HG02798 (cell line): Measurements from ENCODE around the gene TMEM108.
"Not testable (repeated sequence)": the region's sequence is repeated elsewhere in the genome, so short reads cannot be mapped to it uniquely, and the experiment has no call there.

Source experiments
- ATAC-seq: cut with Tn5 transposase; IDR thresholded peaks from one replicate; pipeline ENCODE4 v1.9.1; 2021; ENCODE audit warnings: mild to moderate bottlenecking; ENCODE audit not compliant: unreplicated experiment, poor library complexity

Gene TMEM108

DNA sequence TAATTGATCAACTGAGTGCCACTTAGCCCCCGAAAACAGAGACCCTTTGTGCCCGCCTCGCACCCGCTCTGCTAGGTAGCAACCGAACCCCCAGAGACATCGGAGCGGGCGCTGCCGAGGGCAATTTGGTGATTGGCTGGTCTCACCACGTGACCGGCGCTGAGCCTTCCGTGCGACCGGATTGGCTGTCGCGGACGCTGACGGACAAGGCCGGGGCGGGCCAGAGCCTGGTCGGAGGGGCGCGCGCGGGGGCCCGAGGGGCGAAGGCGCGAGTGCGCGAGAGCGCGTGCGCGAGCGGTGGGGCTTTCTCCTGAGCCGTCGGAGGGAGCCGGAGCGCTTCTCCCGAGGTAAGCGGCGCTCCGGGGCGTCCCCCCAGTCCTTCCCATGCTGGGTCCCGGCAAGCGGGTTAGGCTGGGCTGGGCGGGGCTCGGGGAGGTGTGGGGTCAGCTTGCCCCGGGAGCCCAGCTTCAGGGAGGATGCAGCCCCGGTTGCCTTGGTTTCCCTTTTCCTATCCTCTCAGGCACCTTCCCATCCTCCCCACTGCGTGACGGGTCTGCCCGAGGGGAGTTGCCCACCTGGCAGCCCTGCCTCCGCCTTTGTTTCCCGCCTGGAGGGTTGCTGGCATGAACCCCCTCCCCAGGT lies at the start of gene TMEM108:
Gene TMEM108 (plus strand): TSS at position 303 of the 642 bp plus-strand sequence.
- ATAC-seq, result no peak

DNA sequence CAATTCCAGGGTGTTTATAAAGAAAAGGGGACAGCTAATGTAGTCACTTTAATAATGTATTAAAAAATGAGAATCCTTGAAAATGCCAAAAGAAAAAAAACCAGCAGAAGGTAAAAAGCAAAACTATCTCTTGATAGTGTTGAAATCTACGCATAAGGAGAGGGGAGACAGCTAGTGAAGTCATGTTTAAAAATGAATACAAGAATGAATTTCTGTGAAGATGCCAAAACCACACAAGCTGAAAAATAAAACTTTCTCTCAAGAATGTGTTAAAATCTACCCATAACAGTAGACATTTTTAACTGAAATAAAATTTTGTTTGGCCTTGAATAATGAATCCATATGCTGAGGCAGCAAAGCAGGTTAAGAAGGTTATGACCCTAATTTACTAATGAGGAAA lies 42.2 kb upstream of the TMEM108 start:
- no peak for ATAC-seq

DNA sequence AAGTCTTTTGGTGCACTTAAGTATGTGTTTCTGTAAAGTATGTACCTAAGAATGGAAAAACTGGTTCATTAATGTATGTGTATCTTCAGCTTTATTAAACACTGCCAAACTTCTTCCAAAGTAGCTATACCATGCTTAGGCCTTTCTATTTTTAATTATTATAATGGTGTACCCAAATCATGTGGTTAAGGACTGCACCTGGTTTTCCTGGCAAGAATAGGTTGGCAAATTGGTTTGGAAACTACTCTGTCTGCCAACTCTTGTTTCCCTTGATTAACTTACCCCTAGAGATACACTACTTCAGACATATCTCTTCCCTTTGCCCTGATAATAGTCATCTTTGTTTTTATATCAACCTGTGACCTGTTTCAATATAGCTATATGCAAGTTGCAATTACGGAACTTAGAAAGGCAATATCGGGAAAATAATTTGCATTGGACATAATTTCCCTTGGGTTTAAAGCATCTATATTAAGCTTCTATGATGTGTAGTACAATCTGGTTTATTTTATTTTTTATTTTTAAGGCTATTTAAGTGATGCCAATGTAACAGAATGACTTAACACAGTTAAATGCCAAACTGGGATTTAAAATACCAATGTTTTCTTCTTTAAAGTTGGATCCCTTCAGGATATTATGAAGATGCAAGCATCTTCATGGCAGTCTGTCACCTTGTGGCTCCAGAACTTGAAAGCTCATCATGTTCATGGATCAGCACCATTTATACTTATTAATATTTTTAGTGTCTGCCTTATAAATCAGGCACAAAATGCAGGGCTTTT lies 40.6 kb upstream of the TMEM108 start:
- no peak for ATAC-seq

DNA sequence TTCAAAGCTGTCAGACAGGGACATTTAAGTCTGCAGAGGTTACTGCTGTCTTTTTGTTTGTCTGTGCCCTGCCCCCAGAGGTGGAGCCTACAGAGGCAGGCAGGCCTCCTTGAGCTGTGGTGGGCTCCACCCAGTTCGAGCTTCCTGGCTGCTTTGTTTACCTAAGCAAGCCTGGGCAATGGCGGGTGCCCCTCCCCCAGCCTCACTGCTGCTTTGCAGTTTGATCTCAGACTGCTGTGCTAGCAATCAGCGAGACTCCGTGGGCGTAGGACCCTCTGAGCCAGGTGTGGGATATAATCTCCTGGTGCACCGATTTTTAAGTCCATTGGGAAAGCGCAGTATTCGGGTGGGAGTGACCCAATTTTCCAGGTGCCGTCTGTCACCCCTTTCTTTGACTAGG lies 33.2 kb upstream of the TMEM108 start:
- not testable (repeated sequence) for ATAC-seq

DNA sequence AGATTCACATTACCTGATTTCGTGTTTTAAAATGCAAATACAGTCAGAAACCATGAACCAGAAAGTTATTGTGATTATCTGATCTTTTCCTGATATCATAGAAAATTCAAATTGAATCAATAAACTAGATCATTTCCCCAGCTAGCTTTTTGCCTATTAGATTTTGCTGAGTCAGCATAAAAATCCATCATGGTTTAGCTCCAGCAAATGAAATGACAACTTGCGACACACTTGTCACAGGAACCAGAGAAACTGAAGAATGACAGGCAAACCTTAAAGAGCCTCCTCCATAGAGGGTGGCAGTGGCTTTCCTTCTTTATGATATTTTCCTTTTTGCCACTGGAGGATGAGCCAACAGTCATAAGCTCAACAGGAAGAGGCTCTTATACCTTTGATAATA lies 30.6 kb upstream of the TMEM108 start:
- ATAC-seq, result no peak

DNA sequence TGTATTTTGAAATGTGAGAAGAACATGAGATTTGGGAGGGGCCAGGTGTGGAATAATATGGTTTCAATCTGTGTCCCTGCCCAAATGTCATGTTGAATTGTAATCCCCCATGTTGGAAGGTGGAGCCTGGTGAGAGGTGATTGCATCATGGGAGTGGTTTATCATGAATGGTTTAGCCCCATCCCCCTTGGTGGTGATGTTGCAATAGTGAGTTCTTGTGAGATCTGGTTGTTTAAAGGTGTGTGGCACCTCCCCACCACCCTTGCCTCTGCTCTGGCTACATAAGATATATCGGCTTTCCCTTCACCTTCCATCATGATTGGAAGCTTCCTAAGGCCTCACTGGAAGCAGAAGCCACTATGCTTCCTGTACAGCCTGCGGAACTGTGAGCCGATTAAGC lies 23.9 kb upstream of the TMEM108 start:
- ATAC-seq, result no peak

DNA sequence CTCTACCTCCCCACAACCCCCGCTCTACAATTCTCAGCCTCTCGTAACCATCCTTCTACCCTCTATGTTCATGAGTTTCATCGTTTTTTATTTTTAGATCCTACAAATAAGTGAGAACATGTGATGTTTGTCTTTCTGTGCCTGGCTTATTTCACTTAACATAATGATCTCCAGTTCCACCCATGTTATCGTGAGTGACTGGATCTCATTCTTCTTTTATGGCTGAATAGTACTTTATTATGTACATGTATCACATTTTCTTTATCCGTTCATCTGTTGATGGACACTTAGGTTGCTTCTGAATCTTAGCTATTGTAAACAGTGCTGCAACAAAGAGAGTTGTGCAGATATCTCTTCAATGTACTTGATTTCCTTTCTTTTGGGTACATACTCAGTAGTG lies 22.6 kb upstream of the TMEM108 start:
- ATAC-seq, result not testable (repeated sequence)

DNA sequence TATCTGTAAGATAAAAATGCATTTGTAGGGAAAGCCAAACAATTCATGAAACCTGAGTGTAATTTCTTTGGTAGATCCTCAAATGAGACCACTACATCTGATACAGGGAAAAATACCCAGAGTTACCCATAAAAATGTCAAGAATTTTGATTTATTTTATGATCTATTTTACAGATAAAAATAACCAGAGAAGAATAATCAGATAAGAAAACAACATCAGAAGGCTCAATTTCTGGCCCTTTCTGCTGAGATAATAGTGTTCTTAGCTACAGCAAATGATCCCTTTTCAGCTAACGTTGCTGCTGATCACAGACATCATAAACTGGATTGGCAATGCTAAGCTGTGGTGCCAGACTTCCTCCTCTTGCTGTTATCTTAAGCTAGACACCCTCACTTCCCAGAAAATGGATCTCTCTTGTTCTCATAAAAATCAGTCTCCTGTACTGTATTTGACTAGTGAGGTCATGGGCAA lies 21.3 kb upstream of the TMEM108 start:
- no peak for ATAC-seq

DNA sequence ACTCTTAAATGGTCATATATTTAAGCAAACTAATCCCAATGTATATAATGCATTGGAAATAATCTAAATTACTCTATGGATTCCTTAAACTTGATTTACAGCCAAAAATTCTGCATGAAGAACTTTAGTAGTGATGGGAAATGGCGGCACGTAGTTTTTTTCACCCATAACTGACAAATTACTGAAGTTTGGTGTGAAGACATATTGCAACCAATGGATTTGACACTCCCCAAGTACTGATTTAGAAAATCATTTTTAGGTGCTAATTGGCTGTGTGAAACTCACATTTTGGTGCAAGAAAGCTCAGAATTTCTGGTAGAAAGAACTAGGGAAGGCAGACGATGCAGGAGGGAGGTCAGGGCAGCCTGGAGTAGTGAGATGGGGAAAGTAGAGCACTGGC lies 19.3 kb upstream of the TMEM108 start:
- ATAC-seq, result no peak

DNA sequence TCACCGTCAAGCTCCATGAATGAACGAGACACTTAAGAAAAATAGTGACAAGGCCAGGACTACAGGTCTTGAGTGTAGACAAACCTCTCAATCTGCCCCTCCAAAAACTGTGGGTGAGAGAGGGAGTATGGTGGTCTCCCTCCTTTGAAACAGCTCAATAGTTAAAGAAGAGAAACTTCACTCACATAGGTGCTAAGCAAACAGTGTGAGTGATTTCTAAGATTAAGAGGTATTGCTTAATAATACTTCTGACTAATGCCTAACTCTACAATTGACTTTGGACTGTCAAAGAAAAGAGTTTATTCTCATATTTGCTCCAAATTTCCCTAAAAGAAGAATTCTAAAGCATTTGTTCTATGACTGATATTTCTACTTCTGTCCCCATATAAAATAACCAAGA lies 17.0 kb upstream of the TMEM108 start:
- ATAC-seq, result no peak

DNA sequence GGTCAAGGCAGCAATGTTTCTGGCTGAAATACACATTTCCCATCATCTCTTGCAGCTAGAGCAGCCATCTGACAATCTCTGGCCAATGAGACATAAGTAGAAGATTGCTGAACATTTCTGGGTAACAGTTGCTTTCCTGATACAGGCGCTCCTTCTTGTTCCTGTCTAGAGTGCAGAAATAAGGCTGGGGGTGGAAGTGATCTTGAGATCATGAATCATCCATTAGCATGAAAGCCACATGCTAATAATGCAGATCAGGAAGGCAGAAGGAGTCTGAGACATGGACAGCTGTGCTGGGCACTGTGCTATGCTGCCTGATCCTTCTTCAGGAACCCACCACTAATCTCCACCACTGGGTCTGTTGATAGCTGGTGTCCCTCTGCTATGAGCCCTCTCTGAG lies 14.8 kb upstream of the TMEM108 start:
- ATAC-seq, result no peak

DNA sequence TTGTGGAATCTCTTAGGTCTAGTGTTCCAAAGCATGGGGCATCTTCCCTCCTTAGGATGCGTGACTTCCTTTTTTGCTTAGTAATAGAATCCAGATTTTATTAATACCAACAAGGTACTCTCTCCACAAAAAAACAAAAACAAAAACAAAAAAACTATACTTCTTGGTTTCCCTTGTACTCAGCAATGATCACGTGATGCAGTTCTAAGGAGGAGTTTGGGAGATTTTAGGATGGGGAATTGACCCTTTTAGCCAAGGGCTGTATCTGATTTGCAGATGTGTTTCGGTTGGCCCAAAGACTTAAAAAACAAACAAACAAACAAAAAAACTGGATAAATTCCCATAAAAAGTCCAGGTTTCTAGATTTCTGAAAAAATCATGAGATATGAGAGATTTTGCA lies 12.6 kb upstream of the TMEM108 start:
- ATAC-seq, result no peak

DNA sequence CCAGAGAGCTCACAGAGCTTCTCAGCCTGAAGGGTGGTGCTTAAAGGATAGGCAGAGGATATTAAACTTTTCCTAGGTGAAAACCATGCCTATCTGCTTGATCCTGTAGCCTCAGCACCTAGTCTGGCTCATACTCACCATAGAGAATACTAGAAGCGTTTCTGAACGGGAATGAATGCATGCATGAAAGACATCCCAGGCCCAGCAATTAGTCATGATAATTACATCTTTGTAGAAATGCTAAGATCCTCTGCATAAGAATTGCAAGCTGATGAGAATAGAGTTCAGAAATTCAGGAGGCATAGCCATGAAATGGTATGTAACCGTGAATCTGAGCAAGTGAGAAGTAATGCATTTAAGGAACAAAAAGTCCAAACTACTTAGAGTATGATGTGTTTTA lies 5.9 kb upstream of the TMEM108 start:
- ATAC-seq, result no peak

DNA sequence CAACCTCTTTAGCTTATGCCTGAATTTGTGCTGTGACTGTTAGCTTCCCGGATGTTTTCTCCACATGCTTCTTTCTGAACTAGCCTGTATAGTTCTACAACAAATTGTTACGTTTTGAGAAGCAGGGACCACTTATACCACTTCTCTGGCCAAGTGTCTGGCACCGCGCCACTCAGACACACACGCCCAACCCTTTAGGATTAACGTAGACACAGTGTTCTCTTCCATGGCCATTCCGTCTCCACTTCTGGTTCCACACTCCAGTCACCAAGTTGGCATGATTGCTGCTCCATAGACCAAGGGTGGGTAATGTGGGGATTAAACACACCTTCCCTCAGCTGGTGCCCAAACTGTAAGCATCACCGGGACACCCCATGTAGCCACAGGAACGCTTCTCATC lies 755 bp upstream of the TMEM108 start:
- no peak for ATAC-seq

DNA sequence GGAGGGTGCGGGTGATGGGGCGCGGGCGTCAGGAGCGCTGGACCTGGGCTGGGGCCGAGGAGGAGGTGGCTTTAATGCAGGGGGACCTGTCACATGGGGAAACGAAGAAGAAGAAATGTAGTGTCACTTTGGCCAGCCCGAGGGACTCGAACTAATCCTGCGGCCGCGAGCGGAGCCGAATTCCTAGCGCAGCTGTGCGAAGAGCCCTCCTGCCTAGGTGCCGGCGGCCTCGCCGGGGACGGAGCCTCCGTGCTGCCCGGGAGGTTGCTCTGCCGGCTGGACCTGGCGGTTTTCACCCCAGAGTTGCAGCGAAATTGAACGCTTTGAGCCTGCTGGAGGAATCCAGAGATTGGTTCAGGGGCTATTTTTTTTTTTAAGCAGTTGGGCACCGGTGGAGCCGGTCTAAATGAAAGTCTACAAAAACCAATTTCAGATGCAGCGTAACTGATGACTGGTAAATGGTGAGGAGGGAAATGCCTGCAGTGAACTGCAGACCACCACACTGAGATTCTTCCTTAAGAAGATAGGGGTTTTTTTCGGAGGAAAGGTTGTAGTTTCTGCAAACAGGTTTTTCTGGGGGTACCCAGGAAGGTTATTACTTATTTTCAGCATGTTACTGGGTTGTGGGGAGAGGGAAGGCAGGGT lies 662 bp downstream of the TMEM108 start:
- no peak for ATAC-seq

DNA sequence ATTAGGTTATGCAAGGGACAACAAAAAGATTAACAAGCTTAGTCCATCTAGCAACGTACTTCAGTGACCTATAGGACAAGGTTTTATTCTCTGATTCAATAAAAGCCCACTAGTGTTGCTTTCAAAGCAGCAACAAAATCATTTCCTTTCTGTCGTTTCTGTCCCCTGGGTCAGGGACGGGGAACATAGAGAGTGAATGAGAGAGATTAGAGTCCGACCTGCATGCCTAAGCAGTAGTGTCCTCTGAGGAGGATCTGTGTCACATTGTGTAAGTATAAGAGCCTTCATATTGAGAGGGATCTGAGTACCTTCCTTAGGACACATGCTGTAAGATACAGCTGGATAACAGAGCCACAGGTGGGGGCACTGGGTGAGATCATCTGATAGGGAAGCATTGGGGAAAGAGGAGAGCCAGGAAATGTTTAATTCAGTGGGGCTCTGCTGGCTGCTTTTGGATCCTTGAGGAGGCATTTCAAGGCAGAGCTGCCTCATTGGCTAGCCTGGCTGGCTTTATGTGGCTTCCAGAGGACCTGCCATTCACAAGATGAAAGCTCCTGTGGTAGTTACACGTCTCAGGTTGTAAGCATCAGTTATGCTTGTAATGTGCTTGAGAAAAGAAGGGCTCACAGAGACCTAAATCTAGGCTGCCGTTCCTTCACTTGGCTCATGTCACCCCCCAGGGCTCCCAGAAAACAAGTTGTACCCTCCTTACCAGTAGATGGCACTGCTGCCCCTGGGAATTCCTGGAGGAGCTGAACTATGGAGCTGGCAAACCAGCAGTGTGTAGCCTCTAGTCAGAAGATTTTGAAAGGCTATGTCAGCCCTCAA lies 2.7 kb downstream of the TMEM108 start:
- peak; percentile 73 for ATAC-seq

DNA sequence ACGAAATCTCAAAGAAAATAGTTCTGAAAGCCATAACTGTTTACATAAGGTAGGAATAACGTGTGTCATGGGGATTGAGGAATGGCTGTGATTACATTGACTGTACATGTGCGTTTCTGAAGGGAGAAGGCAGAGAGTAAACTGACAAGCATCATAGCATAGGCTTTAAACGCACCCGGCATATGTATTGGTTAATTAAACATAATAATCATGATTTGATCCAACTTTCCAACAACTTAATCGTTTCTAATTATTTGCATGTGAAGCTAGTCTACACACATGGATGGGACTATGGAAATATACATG lies 3.3 kb downstream of the TMEM108 start:
- ATAC-seq, result no peak

DNA sequence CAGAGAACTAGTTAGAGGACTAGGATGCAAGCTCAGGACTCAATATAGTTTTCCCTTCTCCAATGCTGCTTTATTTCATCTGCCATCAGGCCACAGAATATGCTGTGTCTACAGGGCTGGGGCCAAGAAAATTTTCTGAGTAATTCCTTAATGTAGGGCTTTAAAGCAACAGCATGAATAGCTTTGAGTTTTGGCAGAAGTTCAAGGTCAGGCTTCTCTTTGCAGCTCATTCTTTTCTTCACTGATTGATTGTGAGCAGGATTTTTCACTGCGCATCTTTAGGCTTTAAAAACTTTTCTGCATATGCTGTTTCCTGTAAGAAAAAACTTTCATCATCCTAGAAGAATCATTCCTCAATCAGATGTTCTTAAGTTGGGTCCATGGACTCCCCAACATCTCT lies 4.6 kb downstream of the TMEM108 start:
- ATAC-seq, result no peak

DNA sequence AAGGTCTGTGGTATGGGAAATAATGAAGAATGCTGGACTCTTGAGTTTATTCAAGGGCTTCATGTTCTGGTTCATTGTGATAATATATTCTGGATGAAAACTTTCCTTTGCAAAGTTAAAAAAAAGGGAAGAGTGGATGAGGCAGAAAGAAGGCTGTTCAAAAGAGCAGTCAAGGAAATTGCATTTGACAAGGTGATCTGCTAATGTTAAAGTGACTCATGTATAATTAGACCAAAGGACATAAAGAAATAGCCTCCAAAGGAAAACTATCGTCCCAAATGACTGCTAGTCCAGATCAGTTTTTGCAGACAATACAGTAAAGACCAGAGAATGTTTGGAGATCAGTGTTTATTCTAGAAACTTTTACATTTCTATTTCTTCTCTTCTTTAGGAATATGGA lies 9.8 kb downstream of the TMEM108 start:
- no peak for ATAC-seq

DNA sequence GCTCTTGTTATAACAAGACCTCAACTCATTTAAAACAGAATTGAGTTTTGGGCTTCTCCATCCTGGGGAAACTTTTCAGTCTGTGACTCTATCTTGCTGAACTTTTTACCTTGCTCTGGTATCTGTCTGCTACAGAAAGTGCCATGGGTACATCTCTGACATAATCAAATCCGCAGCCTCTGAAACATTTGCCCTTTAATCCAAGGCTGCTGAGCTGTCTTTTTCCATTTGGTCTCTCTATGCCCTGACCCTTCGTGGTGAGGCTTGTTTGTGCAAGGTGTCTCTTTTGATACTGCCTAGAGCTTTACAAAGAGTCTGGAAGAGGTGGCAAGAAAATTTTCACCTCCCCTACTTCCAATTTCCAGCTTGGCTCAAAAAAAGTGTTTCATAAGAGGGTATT lies 11.3 kb downstream of the TMEM108 start:
- ATAC-seq, result no peak

DNA sequence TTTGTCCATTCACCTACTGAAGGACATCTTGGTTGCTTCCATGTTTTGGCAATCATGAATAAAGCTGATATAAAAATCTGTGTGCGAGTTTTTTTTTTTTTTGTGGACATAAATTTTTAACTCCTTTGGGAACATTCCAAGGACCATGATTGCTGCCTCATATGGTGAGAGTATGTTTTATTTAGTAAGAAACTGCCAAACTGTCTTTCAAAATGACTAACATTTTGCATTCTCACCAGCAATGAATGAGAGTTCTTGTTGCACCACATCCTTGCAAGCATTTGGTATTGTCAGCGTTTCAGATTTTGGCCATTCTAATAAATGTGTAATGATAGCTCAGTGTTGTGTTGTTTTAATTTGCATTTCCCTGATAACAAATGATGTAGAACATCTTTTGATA lies 12.7 kb downstream of the TMEM108 start:
- ATAC-seq, result no peak
